ENCODE data around the gene LRRC74A. TPM values are rescaled to one million over a fixed set of nuclear protein-coding genes. Genes with fewer than 3 reads are reported as not detected.

LRRC74A gene
- total and polyA plus RNA-seq, 2 experiments from 2014 or later = not detected

DNA sequence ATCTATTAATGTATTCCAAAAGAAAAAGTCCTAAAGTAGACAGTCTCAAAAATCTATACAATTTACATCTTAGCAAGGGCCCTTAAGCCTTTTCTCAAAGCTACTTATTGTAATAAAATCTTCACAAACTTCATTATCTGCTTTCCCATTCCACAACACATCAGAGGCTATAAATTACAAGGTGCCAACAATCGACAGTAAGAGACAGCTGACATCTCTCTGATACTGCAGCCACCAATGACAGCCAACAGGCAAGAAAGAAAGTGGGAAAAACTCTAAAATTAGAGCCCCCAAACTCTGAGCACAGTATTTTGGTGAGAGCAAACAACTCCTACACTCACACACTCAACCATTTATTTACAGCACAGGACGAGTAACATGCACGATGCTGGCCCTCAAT, 15.7 kb upstream of the LRRC74A start:
- Histone ChIP-seq H2AFZ (no peak overlapping the region), H3K9me2 (ENCODE audit: insufficient read depth) (no peaks in the 10 kb centered on the region), H3K4me3 (no peak overlapping the region), H3K27me3 (ENCODE audit: insufficient read depth) (no peaks in the 10 kb centered on the region), H3K27ac (ENCODE audit: low read depth) (no peak overlapping the region), H3K79me2 (replicated peaks; ENCODE audit: insufficient read depth) (peaks cover 20% of the 10 kb centered on the region), H3F3A (replicated peaks; ENCODE audit: low read depth) (no peaks in the 10 kb centered on the region), H3K36me3 (ENCODE audit: insufficient read depth) (peaks cover 12% of the 10 kb centered on the region), H3K4me2 (no peak overlapping the region), H4K20me1 (replicated peaks; ENCODE audit: insufficient read depth) (no peaks in the 10 kb centered on the region; the same call in 1 of the 2 replicates), H3K4me1 (ENCODE audit: insufficient read depth) (peaks cover 10% of the 10 kb centered on the region)
- H3K4me1 Mint-ChIP-seq = peaks cover 16% of the 10 kb centered on the region
- no peak for DNase-seq (ENCODE audit: low spot score)
- TF ChIP-seq ZNF114 (CRISPR knock-in tag; IDR thresholded peaks at IDR 0.05) (no peak), JUNB (IDR thresholded peaks at IDR 0.05; ENCODE audit: unreplicated experiment) (no peak), EZH2phosphoT487 (IDR thresholded peaks at IDR 0.05; ENCODE audit: unreplicated experiment) (no peak), CREB1 (CRISPR knock-in tag; IDR thresholded peaks at IDR 0.05; ENCODE audit: low read depth) (no peak), POLR2AphosphoS5 (IDR thresholded peaks at IDR 0.05; ENCODE audit: low read depth) (no peak), EZH2 (IDR thresholded peaks at IDR 0.05; ENCODE audit: low read depth, unreplicated experiment) (no peak), ZNF331 (CRISPR knock-in tag; IDR thresholded peaks at IDR 0.05; ENCODE audit: low read depth) (no peak), STAT1 (IDR thresholded peaks at IDR 0.05; ENCODE audit: unreplicated experiment) (no peak)
- TF ChIP-seq, protein P1, sequence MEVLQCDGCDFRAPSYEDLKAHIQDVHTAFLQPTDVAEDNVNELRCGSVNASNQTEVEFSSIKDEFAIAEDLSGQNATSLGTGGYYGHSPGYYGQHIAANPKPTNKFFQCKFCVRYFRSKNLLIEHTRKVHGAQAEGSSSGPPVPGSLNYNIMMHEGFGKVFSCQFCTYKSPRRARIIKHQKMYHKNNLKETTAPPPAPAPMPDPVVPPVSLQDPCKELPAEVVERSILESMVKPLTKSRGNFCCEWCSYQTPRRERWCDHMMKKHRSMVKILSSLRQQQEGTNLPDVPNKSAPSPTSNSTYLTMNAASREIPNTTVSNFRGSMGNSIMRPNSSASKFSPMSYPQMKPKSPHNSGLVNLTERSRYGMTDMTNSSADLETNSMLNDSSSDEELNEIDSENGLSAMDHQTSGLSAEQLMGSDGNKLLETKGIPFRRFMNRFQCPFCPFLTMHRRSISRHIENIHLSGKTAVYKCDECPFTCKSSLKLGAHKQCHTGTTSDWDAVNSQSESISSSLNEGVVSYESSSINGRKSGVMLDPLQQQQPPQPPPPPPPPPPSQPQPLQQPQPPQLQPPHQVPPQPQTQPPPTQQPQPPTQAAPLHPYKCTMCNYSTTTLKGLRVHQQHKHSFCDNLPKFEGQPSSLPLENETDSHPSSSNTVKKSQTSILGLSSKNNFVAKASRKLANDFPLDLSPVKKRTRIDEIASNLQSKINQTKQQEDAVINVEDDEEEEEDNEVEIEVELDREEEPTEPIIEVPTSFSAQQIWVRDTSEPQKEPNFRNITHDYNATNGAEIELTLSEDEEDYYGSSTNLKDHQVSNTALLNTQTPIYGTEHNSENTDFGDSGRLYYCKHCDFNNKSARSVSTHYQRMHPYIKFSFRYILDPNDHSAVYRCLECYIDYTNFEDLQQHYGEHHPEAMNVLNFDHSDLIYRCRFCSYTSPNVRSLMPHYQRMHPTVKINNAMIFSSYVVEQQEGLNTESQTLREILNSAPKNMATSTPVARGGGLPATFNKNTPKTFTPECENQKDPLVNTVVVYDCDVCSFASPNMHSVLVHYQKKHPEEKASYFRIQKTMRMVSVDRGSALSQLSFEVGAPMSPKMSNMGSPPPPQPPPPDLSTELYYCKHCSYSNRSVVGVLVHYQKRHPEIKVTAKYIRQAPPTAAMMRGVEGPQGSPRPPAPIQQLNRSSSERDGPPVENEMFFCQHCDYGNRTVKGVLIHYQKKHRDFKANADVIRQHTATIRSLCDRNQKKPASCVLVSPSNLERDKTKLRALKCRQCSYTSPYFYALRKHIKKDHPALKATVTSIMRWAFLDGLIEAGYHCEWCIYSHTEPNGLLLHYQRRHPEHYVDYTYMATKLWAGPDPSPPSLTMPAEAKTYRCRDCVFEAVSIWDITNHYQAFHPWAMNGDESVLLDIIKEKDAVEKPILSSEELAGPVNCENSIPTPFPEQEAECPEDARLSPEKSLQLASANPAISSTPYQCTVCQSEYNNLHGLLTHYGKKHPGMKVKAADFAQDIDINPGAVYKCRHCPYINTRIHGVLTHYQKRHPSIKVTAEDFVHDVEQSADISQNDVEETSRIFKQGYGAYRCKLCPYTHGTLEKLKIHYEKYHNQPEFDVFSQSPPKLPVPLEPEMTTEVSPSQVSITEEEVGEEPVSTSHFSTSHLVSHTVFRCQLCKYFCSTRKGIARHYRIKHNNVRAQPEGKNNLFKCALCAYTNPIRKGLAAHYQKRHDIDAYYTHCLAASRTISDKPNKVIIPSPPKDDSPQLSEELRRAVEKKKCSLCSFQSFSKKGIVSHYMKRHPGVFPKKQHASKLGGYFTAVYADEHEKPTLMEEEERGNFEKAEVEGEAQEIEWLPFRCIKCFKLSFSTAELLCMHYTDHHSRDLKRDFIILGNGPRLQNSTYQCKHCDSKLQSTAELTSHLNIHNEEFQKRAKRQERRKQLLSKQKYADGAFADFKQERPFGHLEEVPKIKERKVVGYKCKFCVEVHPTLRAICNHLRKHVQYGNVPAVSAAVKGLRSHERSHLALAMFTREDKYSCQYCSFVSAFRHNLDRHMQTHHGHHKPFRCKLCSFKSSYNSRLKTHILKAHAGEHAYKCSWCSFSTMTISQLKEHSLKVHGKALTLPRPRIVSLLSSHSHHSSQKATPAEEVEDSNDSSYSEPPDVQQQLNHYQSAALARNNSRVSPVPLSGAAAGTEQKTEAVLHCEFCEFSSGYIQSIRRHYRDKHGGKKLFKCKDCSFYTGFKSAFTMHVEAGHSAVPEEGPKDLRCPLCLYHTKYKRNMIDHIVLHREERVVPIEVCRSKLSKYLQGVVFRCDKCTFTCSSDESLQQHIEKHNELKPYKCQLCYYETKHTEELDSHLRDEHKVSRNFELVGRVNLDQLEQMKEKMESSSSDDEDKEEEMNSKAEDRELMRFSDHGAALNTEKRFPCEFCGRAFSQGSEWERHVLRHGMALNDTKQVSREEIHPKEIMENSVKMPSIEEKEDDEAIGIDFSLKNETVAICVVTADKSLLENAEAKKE (CRISPR knock-in tag; IDR thresholded peaks at IDR 0.05) = no peak
- TF ChIP-seq, protein P2, sequence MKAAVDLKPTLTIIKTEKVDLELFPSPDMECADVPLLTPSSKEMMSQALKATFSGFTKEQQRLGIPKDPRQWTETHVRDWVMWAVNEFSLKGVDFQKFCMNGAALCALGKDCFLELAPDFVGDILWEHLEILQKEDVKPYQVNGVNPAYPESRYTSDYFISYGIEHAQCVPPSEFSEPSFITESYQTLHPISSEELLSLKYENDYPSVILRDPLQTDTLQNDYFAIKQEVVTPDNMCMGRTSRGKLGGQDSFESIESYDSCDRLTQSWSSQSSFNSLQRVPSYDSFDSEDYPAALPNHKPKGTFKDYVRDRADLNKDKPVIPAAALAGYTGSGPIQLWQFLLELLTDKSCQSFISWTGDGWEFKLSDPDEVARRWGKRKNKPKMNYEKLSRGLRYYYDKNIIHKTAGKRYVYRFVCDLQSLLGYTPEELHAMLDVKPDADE (IDR thresholded peaks at IDR 0.05) = no peak
- TF ChIP-seq, protein P3, sequence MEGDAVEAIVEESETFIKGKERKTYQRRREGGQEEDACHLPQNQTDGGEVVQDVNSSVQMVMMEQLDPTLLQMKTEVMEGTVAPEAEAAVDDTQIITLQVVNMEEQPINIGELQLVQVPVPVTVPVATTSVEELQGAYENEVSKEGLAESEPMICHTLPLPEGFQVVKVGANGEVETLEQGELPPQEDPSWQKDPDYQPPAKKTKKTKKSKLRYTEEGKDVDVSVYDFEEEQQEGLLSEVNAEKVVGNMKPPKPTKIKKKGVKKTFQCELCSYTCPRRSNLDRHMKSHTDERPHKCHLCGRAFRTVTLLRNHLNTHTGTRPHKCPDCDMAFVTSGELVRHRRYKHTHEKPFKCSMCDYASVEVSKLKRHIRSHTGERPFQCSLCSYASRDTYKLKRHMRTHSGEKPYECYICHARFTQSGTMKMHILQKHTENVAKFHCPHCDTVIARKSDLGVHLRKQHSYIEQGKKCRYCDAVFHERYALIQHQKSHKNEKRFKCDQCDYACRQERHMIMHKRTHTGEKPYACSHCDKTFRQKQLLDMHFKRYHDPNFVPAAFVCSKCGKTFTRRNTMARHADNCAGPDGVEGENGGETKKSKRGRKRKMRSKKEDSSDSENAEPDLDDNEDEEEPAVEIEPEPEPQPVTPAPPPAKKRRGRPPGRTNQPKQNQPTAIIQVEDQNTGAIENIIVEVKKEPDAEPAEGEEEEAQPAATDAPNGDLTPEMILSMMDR (conservative IDR thresholded peaks at IDR 0.05; ENCODE audit: low read depth in 2 of 2) = no peak
- TF ChIP-seq, protein P4, sequence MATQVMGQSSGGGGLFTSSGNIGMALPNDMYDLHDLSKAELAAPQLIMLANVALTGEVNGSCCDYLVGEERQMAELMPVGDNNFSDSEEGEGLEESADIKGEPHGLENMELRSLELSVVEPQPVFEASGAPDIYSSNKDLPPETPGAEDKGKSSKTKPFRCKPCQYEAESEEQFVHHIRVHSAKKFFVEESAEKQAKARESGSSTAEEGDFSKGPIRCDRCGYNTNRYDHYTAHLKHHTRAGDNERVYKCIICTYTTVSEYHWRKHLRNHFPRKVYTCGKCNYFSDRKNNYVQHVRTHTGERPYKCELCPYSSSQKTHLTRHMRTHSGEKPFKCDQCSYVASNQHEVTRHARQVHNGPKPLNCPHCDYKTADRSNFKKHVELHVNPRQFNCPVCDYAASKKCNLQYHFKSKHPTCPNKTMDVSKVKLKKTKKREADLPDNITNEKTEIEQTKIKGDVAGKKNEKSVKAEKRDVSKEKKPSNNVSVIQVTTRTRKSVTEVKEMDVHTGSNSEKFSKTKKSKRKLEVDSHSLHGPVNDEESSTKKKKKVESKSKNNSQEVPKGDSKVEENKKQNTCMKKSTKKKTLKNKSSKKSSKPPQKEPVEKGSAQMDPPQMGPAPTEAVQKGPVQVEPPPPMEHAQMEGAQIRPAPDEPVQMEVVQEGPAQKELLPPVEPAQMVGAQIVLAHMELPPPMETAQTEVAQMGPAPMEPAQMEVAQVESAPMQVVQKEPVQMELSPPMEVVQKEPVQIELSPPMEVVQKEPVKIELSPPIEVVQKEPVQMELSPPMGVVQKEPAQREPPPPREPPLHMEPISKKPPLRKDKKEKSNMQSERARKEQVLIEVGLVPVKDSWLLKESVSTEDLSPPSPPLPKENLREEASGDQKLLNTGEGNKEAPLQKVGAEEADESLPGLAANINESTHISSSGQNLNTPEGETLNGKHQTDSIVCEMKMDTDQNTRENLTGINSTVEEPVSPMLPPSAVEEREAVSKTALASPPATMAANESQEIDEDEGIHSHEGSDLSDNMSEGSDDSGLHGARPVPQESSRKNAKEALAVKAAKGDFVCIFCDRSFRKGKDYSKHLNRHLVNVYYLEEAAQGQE (IDR thresholded peaks at IDR 0.05; ENCODE audit: unreplicated experiment) = no peak
- no peak overlapping the region for H3K27ac Mint-ChIP-seq
- no peak for ATAC-seq
- no peaks in the 10 kb centered on the region; the same call in 2 of the 3 replicates for H3K9me3 Mint-ChIP-seq
- H3K36me3 Mint-ChIP-seq (ENCODE audit: low read depth) = peaks cover 30% of the 10 kb centered on the region
- no peaks in the 10 kb centered on the region for H3K27me3 Mint-ChIP-seq (ENCODE audit: insufficient read depth, low read depth, poor library complexity)
- peak overlapping the region; percentile 90; the same call in 2 of the 3 replicates for H3K4me3 Mint-ChIP-seq
